Kidney (tissue), 14 donors: ENCODE data around the gene SMIM35. TPM values are rescaled to one million over a fixed set of nuclear protein-coding genes. Genes with fewer than 3 reads are reported as not detected.

Source experiments
- DNase-seq, 5 donors: peaks; one replicate each; pipeline ENCODE4 v3.0.0-alpha.2; 2013 to 2020
- FAIRE-seq: peaks from 2 replicates; lab custom pipeline; 2012; peaks lifted over from hg19 to GRCh38; lab: Jason Lieb, UNC
- H3K27ac ChIP-seq, 2 donors: one replicate each; pipeline ENCODE4 v1.7.0; 2013; ENCODE audit warnings: low read depth in 2 of 2, low read length in 2 of 2, inconsistent platforms in 1 of 2
- H3K27me3 ChIP-seq: one replicate; pipeline ENCODE4 v1.7.1; 2013; ENCODE audit warnings: low read length, inconsistent platforms; ENCODE audit not compliant: control insufficient read depth, insufficient read depth
- H3K36me3 ChIP-seq, 3 donors: one replicate each; pipeline versions ENCODE4 v1.7.0 to v1.7.1; 2013; ENCODE audit warnings: low read length in 3 of 3, control low read depth in 1 of 3, inconsistent platforms in 1 of 3; ENCODE audit not compliant: insufficient read depth in 3 of 3, control insufficient read depth in 2 of 3
- H3K4me1 ChIP-seq, 3 donors: one replicate each; pipeline versions ENCODE4 v1.7.0 to v1.7.1; 2013; ENCODE audit warnings: low read length in 3 of 3, inconsistent platforms in 1 of 3, low read depth in 1 of 3; ENCODE audit not compliant: control insufficient read depth in 2 of 3, insufficient read depth in 2 of 3
- H3K4me3 ChIP-seq, 3 donors: one replicate each; pipeline versions ENCODE4 v1.7.0 to v1.8.1; 2013; ENCODE audit warnings: low read length in 3 of 3, control low read depth in 1 of 3, inconsistent platforms in 1 of 3
- H3K9ac ChIP-seq, 3 donors: one replicate each; pipeline versions ENCODE4 v1.7.0 to v1.7.1; 2013; ENCODE audit warnings: low read length in 3 of 3, control low read depth in 1 of 3, inconsistent platforms in 1 of 3
- H3K9me3 ChIP-seq, 3 donors: one replicate each; pipeline versions ENCODE4 v1.7.0 to v1.7.1; 2013; ENCODE audit warnings: low read length in 3 of 3, control low read depth in 1 of 3, inconsistent platforms in 1 of 3; ENCODE audit not compliant: control insufficient read depth in 2 of 3, insufficient read depth in 1 of 3
- intact Hi-C: fragments of 100-400 bp; cut with DNase I; formaldehyde crosslinking; loops from one replicate; pipeline ENCODE4 v1.11.1; 2022
- polyA plus RNA-seq: library from polyadenylated mRNA; stranded (reverse); fragments of 350-450 nt; fragmentation: Illumina TruSeq; extraction: RNeasy Lipid Tissue Mini Kit (QIAGEN cat#74804); gene quantifications from one replicate; pipeline ENCODE4 v1.2.3, GENCODE V29; 2014; ENCODE audit warnings: low read depth, low replicate concordance; ENCODE audit not compliant: insufficient read depth
- total RNA-seq: library from RNA; stranded (reverse); fragmentation: NEBNext Ultra II Directional; extraction: Animal tissue kit (Norgen Biotek cat#: 25700); gene quantifications from one replicate; pipeline ENCODE4 v1.2.1, GENCODE V29; 2021
- TF ChIP-seq, protein P1 (sequence below): IDR thresholded peaks from 3 replicates; pipeline ENCODE4 v1.5.1; 2012; ENCODE audit warnings: mild to moderate bottlenecking, moderate library complexity, borderline replicate concordance; ENCODE audit not compliant: insufficient read depth; ENCODE audit errors: extremely low read depth
- donor health status: control.
- donor health status: control.
- donor health status: control.
- donor health status: control.
- donor health status: control.
- donor health status: DM: yes; HTN: yes; CAD: no.
- donor health status: Normal renal cell carcinoma (clear cell type).

Gene SMIM35
- total and polyA plus RNA-seq, 2 donors from 2014 or later, result 0.80 TPM; not detected in 1

DNA sequence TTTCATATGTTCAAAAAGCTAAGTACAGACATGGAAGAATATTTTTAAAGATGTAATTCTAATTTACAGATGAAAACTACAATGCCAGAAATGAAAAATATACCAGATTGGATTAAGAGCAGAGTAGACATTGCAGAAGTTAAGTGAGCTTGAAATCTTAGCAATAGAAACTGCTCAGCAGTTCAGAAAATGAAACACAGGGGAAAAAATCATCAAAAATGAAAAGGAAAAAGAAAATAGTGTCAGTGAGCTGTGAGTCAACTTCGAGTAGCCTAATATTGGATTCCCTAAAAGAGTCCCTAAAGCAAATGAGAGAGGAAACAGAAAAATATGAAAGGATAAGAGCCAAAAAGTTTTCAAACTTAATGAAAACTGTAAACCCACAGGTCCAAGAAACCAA lies 126.4 kb downstream of the SMIM35 start:
- intact Hi-C loops, result no loop called here
- no peak for DNase-seq

DNA sequence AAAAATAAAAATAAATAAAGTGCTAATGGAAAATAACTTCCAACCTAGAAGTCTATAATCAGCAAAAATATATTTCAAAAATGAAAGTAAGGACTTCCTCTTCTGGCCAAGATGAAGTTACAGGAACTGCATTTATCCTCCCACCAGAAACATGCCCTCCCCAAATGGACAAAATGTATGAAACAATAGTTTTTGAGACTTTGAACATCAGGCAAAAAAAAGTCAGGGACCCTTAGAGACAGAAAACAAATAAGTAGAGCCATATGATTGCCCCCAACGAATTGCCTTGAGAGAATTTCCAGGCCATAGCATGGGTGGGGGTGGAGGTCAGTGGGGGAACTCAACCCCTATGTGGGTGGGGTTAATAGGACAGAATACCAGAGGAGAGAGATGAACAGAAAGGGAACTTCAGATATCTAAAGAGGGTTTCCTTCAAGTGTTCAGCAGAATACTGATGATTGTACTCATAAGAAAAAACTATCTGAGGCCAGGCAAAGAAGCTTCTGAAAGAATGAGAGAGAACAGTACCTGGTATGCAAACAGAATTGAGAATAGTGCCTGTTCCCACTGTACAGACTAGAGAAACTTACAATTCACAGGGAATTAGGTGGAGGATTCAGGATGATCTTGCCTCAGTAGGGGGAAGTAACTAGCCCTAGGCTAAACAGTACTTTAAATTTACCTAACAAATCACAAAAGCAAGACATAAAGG lies 127.2 kb downstream of the SMIM35 start:
- TF ChIP-seq, protein P1, sequence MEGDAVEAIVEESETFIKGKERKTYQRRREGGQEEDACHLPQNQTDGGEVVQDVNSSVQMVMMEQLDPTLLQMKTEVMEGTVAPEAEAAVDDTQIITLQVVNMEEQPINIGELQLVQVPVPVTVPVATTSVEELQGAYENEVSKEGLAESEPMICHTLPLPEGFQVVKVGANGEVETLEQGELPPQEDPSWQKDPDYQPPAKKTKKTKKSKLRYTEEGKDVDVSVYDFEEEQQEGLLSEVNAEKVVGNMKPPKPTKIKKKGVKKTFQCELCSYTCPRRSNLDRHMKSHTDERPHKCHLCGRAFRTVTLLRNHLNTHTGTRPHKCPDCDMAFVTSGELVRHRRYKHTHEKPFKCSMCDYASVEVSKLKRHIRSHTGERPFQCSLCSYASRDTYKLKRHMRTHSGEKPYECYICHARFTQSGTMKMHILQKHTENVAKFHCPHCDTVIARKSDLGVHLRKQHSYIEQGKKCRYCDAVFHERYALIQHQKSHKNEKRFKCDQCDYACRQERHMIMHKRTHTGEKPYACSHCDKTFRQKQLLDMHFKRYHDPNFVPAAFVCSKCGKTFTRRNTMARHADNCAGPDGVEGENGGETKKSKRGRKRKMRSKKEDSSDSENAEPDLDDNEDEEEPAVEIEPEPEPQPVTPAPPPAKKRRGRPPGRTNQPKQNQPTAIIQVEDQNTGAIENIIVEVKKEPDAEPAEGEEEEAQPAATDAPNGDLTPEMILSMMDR, result no peak
- Histone ChIP-seq H3K4me3 (no peak overlapping the region), H3K9me3 (no peaks in the 10 kb centered on the region), H3K4me1 (no peaks in the 10 kb centered on the region), H3K9ac (no peak overlapping the region), H3K36me3 (no peaks in the 10 kb centered on the region), H3K27me3 (no peaks in the 10 kb centered on the region), H3K27ac (no peak overlapping the region)
- no peak for FAIRE-seq
- intact Hi-C loops, result no loop called here
- no peak for DNase-seq

More for the DNA sequence above, 126.4 kb downstream of the SMIM35 start:
- H3K27ac ChIP-seq, result no peak overlapping the region
- no peak for FAIRE-seq
- H3K36me3 ChIP-seq, result no peaks in the 10 kb centered on the region
- no peak overlapping the region for H3K4me3 ChIP-seq
- H3K9me3 ChIP-seq, result no peaks in the 10 kb centered on the region
- TF ChIP-seq, protein P1, result no peak
- H3K9ac ChIP-seq, result no peak overlapping the region
- no peaks in the 10 kb centered on the region for H3K27me3 ChIP-seq
- H3K4me1 ChIP-seq, result no peaks in the 10 kb centered on the region

DNA sequence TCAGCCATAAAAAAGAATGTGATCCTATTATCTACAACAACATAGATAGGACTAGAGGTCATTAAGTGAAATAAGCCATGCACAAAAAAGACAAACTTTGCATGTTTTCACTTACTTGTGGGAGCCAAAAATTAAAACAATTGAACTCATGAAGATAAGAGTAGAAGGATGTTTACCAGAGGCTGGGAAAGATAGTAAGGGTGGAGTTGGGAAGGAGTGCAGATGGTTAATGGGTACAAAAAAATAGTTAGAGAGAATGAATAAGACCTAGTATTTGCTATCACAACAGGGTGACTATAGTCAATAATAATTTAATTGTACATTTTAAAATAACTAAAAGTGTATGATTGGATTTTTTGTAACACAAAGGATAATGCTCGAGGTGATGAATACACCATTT lies 127.8 kb downstream of the SMIM35 start:
- H3K9ac ChIP-seq, result no peak overlapping the region
- DNase-seq (no peak), FAIRE-seq (no peak)
- H3K36me3 ChIP-seq, result no peaks in the 10 kb centered on the region
- no peaks in the 10 kb centered on the region for H3K9me3 ChIP-seq
- TF ChIP-seq, protein P1, result no peak
- H3K4me3 ChIP-seq, result no peak overlapping the region
- H3K4me1 ChIP-seq, result no peaks in the 10 kb centered on the region
- no peaks in the 10 kb centered on the region for H3K27me3 ChIP-seq
- H3K27ac ChIP-seq, result no peak overlapping the region
- intact Hi-C loops, result no loop called here

Other genes starting within 250 kb of the SMIM35 start
- gene FXYD6, start 210.3 kb downstream of the SMIM35 start, total RNA-seq, result 62.7 TPM
- 57.8 TPM for gene FXYD6, start 210.3 kb downstream of the SMIM35 start, polyA plus RNA-seq
- 1.9 TPM for gene TMPRSS13, start 157.6 kb downstream of the SMIM35 start, total RNA-seq
- gene TMPRSS13, start 157.6 kb downstream of the SMIM35 start, polyA plus RNA-seq, result 1.2 TPM
- gene IL10RA, start 100.6 kb downstream of the SMIM35 start, total RNA-seq, result 37.2 TPM
- gene IL10RA, start 100.6 kb downstream of the SMIM35 start, polyA plus RNA-seq, result 1.8 TPM
- gene TMPRSS4, start 9.9 kb downstream of the SMIM35 start, total RNA-seq, result 234 TPM
- gene TMPRSS4, start 9.9 kb downstream of the SMIM35 start, polyA plus RNA-seq, result 27.8 TPM
- 3.5 TPM for gene SCN4B, start 65.9 kb upstream of the SMIM35 start, total RNA-seq
- 1.4 TPM for gene SCN4B, start 65.9 kb upstream of the SMIM35 start, polyA plus RNA-seq
- gene SCN2B, start 89.7 kb upstream of the SMIM35 start, total RNA-seq, result 0.25 TPM
- 0.54 TPM for gene SCN2B, start 89.7 kb upstream of the SMIM35 start, polyA plus RNA-seq
- gene JAML, start 138.0 kb upstream of the SMIM35 start, total RNA-seq, result 17.1 TPM
- gene JAML, start 138.0 kb upstream of the SMIM35 start, polyA plus RNA-seq, result 2.5 TPM
- gene MPZL3, start 165.4 kb upstream of the SMIM35 start, total RNA-seq, result 10.0 TPM
- gene MPZL3, start 165.4 kb upstream of the SMIM35 start, polyA plus RNA-seq, result 1.7 TPM
- 111 TPM for gene MPZL2, start 177.3 kb upstream of the SMIM35 start, total RNA-seq
- 16.8 TPM for gene MPZL2, start 177.3 kb upstream of the SMIM35 start, polyA plus RNA-seq
- 14.3 TPM for gene CD3E, start 217.8 kb upstream of the SMIM35 start, total RNA-seq
- 2.2 TPM for gene CD3E, start 217.8 kb upstream of the SMIM35 start, polyA plus RNA-seq